CD8-positive, alpha-beta memory T cell (primary cell): ENCODE results near the gene HERPUD2. TPM values are rescaled to one million over a fixed set of nuclear protein-coding genes. Genes with fewer than 3 reads are reported as not detected.

ENCODE experiments used
- CTCF ChIA-PET: fragments of 350-600 bp; sonication (Branson Sonifier 250); formaldehyde crosslinking; loops from one replicate; lab custom pipeline; 2021; ENCODE audit warnings: antibody characterized with exemption; lab: Charles Lee
- POLR2A ChIA-PET: fragments of 350-600 bp; sonication (Branson Sonifier 250); formaldehyde crosslinking; loops from one replicate; lab custom pipeline; 2021; ENCODE audit warnings: antibody characterized with exemption; lab: Charles Lee
- DNase-seq, 5 donors: peaks; one replicate each; pipeline versions ENCODE4 v3.0.0 to v3.0.0-alpha.2; 2020 to 2022; ENCODE audit warnings: mixed read lengths in 1 of 5
- H3K27ac ChIP-seq: one replicate; pipeline ENCODE4 v1.7.0; 2013; ENCODE audit warnings: low read depth, mild to moderate bottlenecking, low read length, moderate library complexity
- H3K27me3 ChIP-seq: 2 replicates; pipeline ENCODE4 v1.7.0; 2013; ENCODE audit warnings: low read length, mild to moderate bottlenecking; ENCODE audit not compliant: insufficient read depth, poor library complexity, severe bottlenecking
- H3K36me3 ChIP-seq: 2 replicates; pipeline ENCODE4 v1.7.0; 2013; ENCODE audit warnings: mild to moderate bottlenecking, low read length, moderate library complexity; ENCODE audit not compliant: insufficient read depth
- H3K4me1 ChIP-seq: 2 replicates; pipeline ENCODE4 v1.7.0; 2013; ENCODE audit warnings: mild to moderate bottlenecking, low read length, moderate library complexity; ENCODE audit not compliant: insufficient read depth
- H3K4me3 ChIP-seq: 2 replicates; pipeline ENCODE4 v1.7.0; 2013; ENCODE audit warnings: mild to moderate bottlenecking, low read length
- H3K9me3 ChIP-seq: 2 replicates; pipeline ENCODE4 v1.7.0; 2013; ENCODE audit warnings: mild to moderate bottlenecking, low read length
- H3K27ac Mint-ChIP-seq, 8 donors: one replicate each; pipeline ENCODE4 v1.8.0; 2020 to 2021; ENCODE audit warnings: mixed read lengths in 8 of 8, mild to moderate bottlenecking in 6 of 8, inconsistent platforms in 3 of 8, moderate library complexity in 3 of 8
- H3K27me3 Mint-ChIP-seq, 2 donors: one replicate each; pipeline ENCODE4 v1.8.0; 2020 to 2021; ENCODE audit warnings: mixed read lengths in 2 of 2, mild to moderate bottlenecking in 1 of 2, moderate library complexity in 1 of 2
- H3K36me3 Mint-ChIP-seq, 3 donors: one replicate each; pipeline ENCODE4 v1.8.0; 2020 to 2021; ENCODE audit warnings: mixed read lengths in 3 of 3, inconsistent platforms in 1 of 3, mild to moderate bottlenecking in 1 of 3
- H3K4me1 Mint-ChIP-seq, 3 donors: one replicate each; pipeline ENCODE4 v1.8.0; 2020 to 2021; ENCODE audit warnings: mixed read lengths in 3 of 3, inconsistent platforms in 1 of 3, mild to moderate bottlenecking in 1 of 3
- H3K4me3 Mint-ChIP-seq, 7 donors: one replicate each; pipeline ENCODE4 v1.8.0; 2020 to 2021; ENCODE audit warnings: mixed read lengths in 7 of 7, mild to moderate bottlenecking in 6 of 7, moderate library complexity in 4 of 7, inconsistent platforms in 2 of 7
- H3K9me3 Mint-ChIP-seq, 5 donors: one replicate each; pipeline ENCODE4 v1.8.0; 2020 to 2022; ENCODE audit warnings: mixed read lengths in 5 of 5, mild to moderate bottlenecking in 3 of 5, moderate library complexity in 2 of 5, inconsistent platforms in 1 of 5
- polyA plus RNA-seq: library from polyadenylated mRNA; unstranded; fragments of 300-500 nt; fragmentation: Illumina TruSeq; gene quantifications from one replicate; pipeline ENCODE4 v1.2.3, GENCODE V29; 2021
- total RNA-seq, 2 experiments: library from RNA; stranded (reverse); gene quantifications; one replicate each; pipeline ENCODE4 v1.2.3, GENCODE V29; 2021

Gene HERPUD2
- total and polyA plus RNA-seq, 3 experiments from 2014 or later = 31.3 to 121 (median 34.1) TPM

GRCh38 chr7:35650751-35651150, 44.2 kb downstream of the HERPUD2 start:
- Mint-ChIP-seq H3K4me1 (peaks cover 84 to 97% (median 96%) of the 10 kb centered on the region in 3 donors), H3K4me3 (peak overlapping the region in 3 of 7 donors; percentile 13 to 38 (median 32)), H3K9me3 (peaks cover 0 to 16% (median 10%) of the 10 kb centered on the region in 5 donors), H3K36me3 (peaks cover 28 to 72% (median 35%) of the 10 kb centered on the region in 3 donors), H3K27me3 (no peaks in the 10 kb centered on the region), H3K27ac (peak overlapping the region in 3 of 8 donors; percentile 19 to 86 (median 27))
- H3K36me3 ChIP-seq = no peaks in the 10 kb centered on the region
- ChIA-PET POLR2A (no interaction called here), CTCF (no interaction called here)
- H3K27me3 ChIP-seq = no peaks in the 10 kb centered on the region
- peaks cover 54% of the 10 kb centered on the region for H3K4me1 ChIP-seq
- DNase-seq = no peak
- no peak overlapping the region for H3K4me3 ChIP-seq
- H3K27ac ChIP-seq = no peak overlapping the region
- no peaks in the 10 kb centered on the region for H3K9me3 ChIP-seq

- H3K9me3 Mint-ChIP-seq = peaks cover 0 to 11% (median 10%) of the 10 kb centered on the region in 5 donors
- Histone ChIP-seq H3K4me1 (peaks cover 54% of the 10 kb centered on the region), H3K27me3 (no peaks in the 10 kb centered on the region), H3K9me3 (no peaks in the 10 kb centered on the region), H3K4me3 (no peak overlapping the region), H3K36me3 (no peaks in the 10 kb centered on the region), H3K27ac (no peak overlapping the region)
- DNase-seq = no peak
- POLR2A ChIA-PET = no interaction called here
- CTCF ChIA-PET = interaction anchor here (0.9 kb wide), 1 partner anchor 26 kb away, joined by 3 read pairs; no protein-coding TSS in a partner anchor
- H3K27ac Mint-ChIP-seq = peak overlapping the region; percentile 3 to 64 (median 48)
- H3K4me3 Mint-ChIP-seq = peak overlapping the region in 3 of 7 donors; percentile 0 to 30 (median 16)
- peaks cover 80 to 97% (median 95%) of the 10 kb centered on the region in 3 donors for H3K4me1 Mint-ChIP-seq
- peaks cover 20 to 65% (median 29%) of the 10 kb centered on the region in 3 donors for H3K36me3 Mint-ChIP-seq
- H3K27me3 Mint-ChIP-seq = no peaks in the 10 kb centered on the region
Measured at GRCh38 chr7:35649711-35650110, 45.2 kb downstream of the HERPUD2 start.

- POLR2A ChIA-PET = interaction anchor here (1.0 kb wide), 1 partner anchor 81 kb away, joined by 3 read pairs; no protein-coding TSS in a partner anchor
- CTCF ChIA-PET = no interaction called here
- no peaks in the 10 kb centered on the region for H3K27me3 Mint-ChIP-seq
- Histone ChIP-seq H3K9me3 (no peaks in the 10 kb centered on the region), H3K27ac (no peak overlapping the region), H3K36me3 (no peaks in the 10 kb centered on the region), H3K27me3 (no peaks in the 10 kb centered on the region), H3K4me1 (peaks cover 49% of the 10 kb centered on the region), H3K4me3 (no peak overlapping the region)
- H3K4me3 Mint-ChIP-seq = peak overlapping the region in 3 of 7 donors; percentile 3 to 13 (median 10)
- H3K9me3 Mint-ChIP-seq = peaks cover 0 to 10% (median 7%) of the 10 kb centered on the region in 5 donors
- peaks cover 77 to 95% (median 94%) of the 10 kb centered on the region in 3 donors for H3K4me1 Mint-ChIP-seq
- H3K36me3 Mint-ChIP-seq = peaks cover 18 to 59% (median 18%) of the 10 kb centered on the region in 3 donors
- peak overlapping the region in 7 of 8 donors; percentile 4 to 68 (median 49) for H3K27ac Mint-ChIP-seq
- DNase-seq = no peak
Measured at GRCh38 chr7:35648367-35648766, 46.6 kb downstream of the HERPUD2 start.

- POLR2A ChIA-PET = interaction anchor here (1.3 kb wide), 1 partner anchor 155 kb away, joined by 3 read pairs; no protein-coding TSS in a partner anchor
- Mint-ChIP-seq H3K9me3 (peaks cover 0 to 1% (median under 1%) of the 10 kb centered on the region in 5 donors), H3K4me3 (peak overlapping the region in 5 of 7 donors; percentile 4 to 61 (median 25)), H3K36me3 (peaks cover 10 to 60% (median 19%) of the 10 kb centered on the region in 3 donors), H3K27me3 (no peaks in the 10 kb centered on the region), H3K27ac (peak overlapping the region; percentile 6 to 80 (median 50)), H3K4me1 (peaks cover 76 to 95% (median 94%) of the 10 kb centered on the region in 3 donors)
- no peaks in the 10 kb centered on the region for H3K36me3 ChIP-seq
- no peaks in the 10 kb centered on the region for H3K27me3 ChIP-seq
- no peaks in the 10 kb centered on the region for H3K9me3 ChIP-seq
- no peak overlapping the region for H3K27ac ChIP-seq
- H3K4me3 ChIP-seq = no peak overlapping the region
- CTCF ChIA-PET = interaction anchor here (0.9 kb wide), 1 partner anchor 10 kb away, joined by 4 read pairs; no protein-coding TSS in a partner anchor
- H3K4me1 ChIP-seq = peaks cover 45% of the 10 kb centered on the region
- no peak for DNase-seq
Measured at GRCh38 chr7:35647171-35647574, 47.8 kb downstream of the HERPUD2 start.

- peaks cover 8 to 61% (median 17%) of the 10 kb centered on the region in 3 donors for H3K36me3 Mint-ChIP-seq
- H3K4me3 ChIP-seq = no peak overlapping the region
- H3K4me1 Mint-ChIP-seq = peaks cover 78 to 95% (median 94%) of the 10 kb centered on the region in 3 donors
- H3K9me3 ChIP-seq = no peaks in the 10 kb centered on the region
- no peaks in the 10 kb centered on the region for H3K27me3 ChIP-seq
- DNase-seq = no peak
- H3K27ac Mint-ChIP-seq = peak overlapping the region in 7 of 8 donors; percentile 19 to 85 (median 67)
- CTCF ChIA-PET = interaction anchor here (0.5 to 1.0 kb wide), 3 partner anchors 9 to 221 kb away, joined by 3 to 4 read pairs (median 3); no protein-coding TSS in a partner anchor
- H3K27ac ChIP-seq = no peak overlapping the region
- peak overlapping the region in 6 of 7 donors; percentile 30 to 80 (median 44) for H3K4me3 Mint-ChIP-seq
- no peaks in the 10 kb centered on the region for H3K36me3 ChIP-seq
- POLR2A ChIA-PET = interaction anchor here (1.1 to 1.3 kb wide), 2 partner anchors 49 to 156 kb away, joined by 3 to 4 read pairs; no protein-coding TSS in a partner anchor
- peaks cover 42% of the 10 kb centered on the region for H3K4me1 ChIP-seq
- H3K27me3 Mint-ChIP-seq = no peaks in the 10 kb centered on the region
- no peaks in the 10 kb centered on the region for H3K9me3 Mint-ChIP-seq
Measured at GRCh38 chr7:35646289-35647023, 48.5 kb downstream of the HERPUD2 start.

GRCh38 chr7:35645691-35646090, 49.2 kb downstream of the HERPUD2 start:
- H3K36me3 Mint-ChIP-seq = peaks cover 4 to 58% (median 14%) of the 10 kb centered on the region in 3 donors
- ChIA-PET POLR2A (interaction anchor here (1.1 kb wide), 1 partner anchor 50 kb away, joined by 4 read pairs; no protein-coding TSS in a partner anchor), CTCF (interaction anchor here (1.0 kb wide), 1 partner anchor 79 kb away, joined by 3 read pairs; no protein-coding TSS in a partner anchor)
- Histone ChIP-seq H3K27me3 (no peaks in the 10 kb centered on the region), H3K9me3 (no peaks in the 10 kb centered on the region), H3K27ac (no peak overlapping the region), H3K4me1 (peaks cover 39% of the 10 kb centered on the region), H3K4me3 (no peak overlapping the region), H3K36me3 (no peaks in the 10 kb centered on the region)
- DNase-seq = no peak
- H3K4me3 Mint-ChIP-seq = peak overlapping the region in 4 of 7 donors; percentile 27 to 80 (median 50)
- no peaks in the 10 kb centered on the region for H3K27me3 Mint-ChIP-seq
- H3K27ac Mint-ChIP-seq = peak overlapping the region in 2 of 8 donors; percentile 52 to 61
- H3K9me3 Mint-ChIP-seq = no peaks in the 10 kb centered on the region
- peaks cover 76 to 95% (median 94%) of the 10 kb centered on the region in 3 donors for H3K4me1 Mint-ChIP-seq

- Histone ChIP-seq H3K4me3 (no peak overlapping the region), H3K4me1 (no peaks in the 10 kb centered on the region), H3K27me3 (no peaks in the 10 kb centered on the region), H3K27ac (no peak overlapping the region), H3K9me3 (no peaks in the 10 kb centered on the region), H3K36me3 (peaks cover 27% of the 10 kb centered on the region)
- CTCF ChIA-PET = no interaction called here
- Mint-ChIP-seq H3K9me3 (no peaks in the 10 kb centered on the region), H3K4me1 (peaks cover 0 to 4% (median 0%) of the 10 kb centered on the region in 3 donors), H3K36me3 (peaks cover 4 to 65% (median 19%) of the 10 kb centered on the region in 3 donors), H3K27ac (peak overlapping the region; percentile 10 to 88 (median 52)), H3K4me3 (no peak overlapping the region), H3K27me3 (no peaks in the 10 kb centered on the region)
- POLR2A ChIA-PET = no interaction called here
- no peak for DNase-seq
Measured at GRCh38 chr7:35630024-35630972, 64.6 kb downstream of the HERPUD2 start.
